A673 (cell line): ENCODE results near the gene TGFBR1. TPM values are rescaled to one million over a fixed set of nuclear protein-coding genes. Genes with fewer than 3 reads are reported as not detected.
"Not testable (repeated sequence)": the region's sequence is repeated elsewhere in the genome, so short reads cannot be mapped to it uniquely, and the experiment has no call there.

Source experiments
- BruUV-seq: library from RNA; stranded (reverse); fragments of 400-500 nt; replicated peaks from 2 replicates; lab custom pipeline; 2021; lab: Mats Ljungman, UMichigan
- CTCF ChIA-PET: fragments of 300-600 bp; sonication (Branson Sonifier 250); formaldehyde crosslinking; loops from one replicate; lab custom pipeline; 2022; ENCODE audit warnings: antibody characterized with exemption; lab: Charles Lee
- POLR2A ChIA-PET: fragments of 300-600 bp; sonication (Branson Sonifier 250); formaldehyde crosslinking; loops from one replicate; lab custom pipeline; 2022; ENCODE audit warnings: antibody characterized with exemption; ENCODE audit not compliant: low non-redundant PET; lab: Charles Lee
- DNase-seq: peaks from one replicate; pipeline ENCODE4 v3.0.0-alpha.2; 2015; ENCODE audit warnings: low spot score
- H3K27ac ChIP-seq: fragments of 200-600 bp; sonication (generic); 2 replicates; pipeline ENCODE4 v1.5.1; 2016; ENCODE audit warnings: mixed run types, low read depth, mild to moderate bottlenecking, mixed read lengths, antibody characterized with exemption, low read length; ENCODE audit not compliant: poor library complexity, severe bottlenecking
- H3K27me3 ChIP-seq: fragments of 200-600 bp; sonication (generic); replicated peaks from 2 replicates; pipeline ENCODE4 v1.6.1; 2017; ENCODE audit warnings: mixed run types, low read depth, mild to moderate bottlenecking, mixed read lengths, antibody characterized with exemption, low read length; ENCODE audit not compliant: insufficient read depth, poor library complexity
- H3K36me3 ChIP-seq: fragments of 200-600 bp; sonication (generic); 2 replicates; pipeline ENCODE4 v1.6.1; 2016; ENCODE audit warnings: mixed run types, mild to moderate bottlenecking, mixed read lengths, antibody characterized with exemption, low read length; ENCODE audit not compliant: insufficient read depth, poor library complexity, severe bottlenecking
- H3K4me1 ChIP-seq: fragments of 200-600 bp; sonication (generic); 2 replicates; pipeline ENCODE4 v1.6.1; 2017; ENCODE audit warnings: mixed run types, mild to moderate bottlenecking, mixed read lengths, antibody characterized with exemption, low read length; ENCODE audit not compliant: insufficient read depth, poor library complexity, severe bottlenecking
- H3K4me3 ChIP-seq: fragments of 200-600 bp; sonication (generic); 2 replicates; pipeline ENCODE4 v1.5.1; 2016; ENCODE audit warnings: low read depth, mixed run types, mild to moderate bottlenecking, mixed read lengths, low read length; ENCODE audit not compliant: poor library complexity, severe bottlenecking
- H3K9me3 ChIP-seq: fragments of 200-600 bp; sonication (generic); 2 replicates; pipeline ENCODE4 v1.6.1; 2016; ENCODE audit warnings: mixed run types, low read depth, mild to moderate bottlenecking, mixed read lengths, antibody characterized with exemption, low read length; ENCODE audit not compliant: poor library complexity, severe bottlenecking
- EZH2 ChIP-seq: fragments of 200-600 bp; sonication (generic); IDR thresholded peaks from 2 replicates; pipeline ENCODE4 v1.6.1; 2017; ENCODE audit warnings: borderline replicate concordance, low read depth, mild to moderate bottlenecking, mixed read lengths, antibody characterized with exemption, low read length; ENCODE audit not compliant: poor library complexity, severe bottlenecking
- intact Hi-C: fragments of 100-400 bp; cut with micrococcal nuclease; formaldehyde crosslinking; loops from one replicate; pipeline ENCODE4 v1.10.0; 2022; ENCODE audit not compliant: unreplicated experiment
- total RNA-seq: library from RNA; stranded (reverse); gene quantifications from 2 replicates; pipeline ENCODE4 v1.2.3, GENCODE V29; 2021
- TF ChIP-seq, protein P1 (sequence below): fragments of 300-800, 200-600 bp; sonication (generic); conservative IDR thresholded peaks from 2 replicates; pipeline ENCODE4 v1.5.1; 2017; ENCODE audit warnings: low read depth, mild to moderate bottlenecking, antibody characterized with exemption, low read length, moderate library complexity, mixed read lengths

The TGFBR1 gene
- total RNA-seq, 1 experiment from 2014 or later = 3.5 TPM

GRCh38 chr9:99095565-99095964 lies 9.3 kb upstream of the TGFBR1 start:
- Histone ChIP-seq H3K27ac (no peak overlapping the region), H3K4me1 (no peaks in the 10 kb centered on the region), H3K27me3 (peaks cover 28% of the 10 kb centered on the region), H3K36me3 (no peaks in the 10 kb centered on the region), H3K4me3 (no peak overlapping the region), H3K9me3 (no peaks in the 10 kb centered on the region)
- ChIA-PET POLR2A (no interaction called here), CTCF (no interaction called here)
- DNase-seq = no peak
- intact Hi-C loops = no loop called here
- no TSS peak for BruUV-seq
- TF ChIP-seq EZH2 = no peak
- TF ChIP-seq, protein P1, sequence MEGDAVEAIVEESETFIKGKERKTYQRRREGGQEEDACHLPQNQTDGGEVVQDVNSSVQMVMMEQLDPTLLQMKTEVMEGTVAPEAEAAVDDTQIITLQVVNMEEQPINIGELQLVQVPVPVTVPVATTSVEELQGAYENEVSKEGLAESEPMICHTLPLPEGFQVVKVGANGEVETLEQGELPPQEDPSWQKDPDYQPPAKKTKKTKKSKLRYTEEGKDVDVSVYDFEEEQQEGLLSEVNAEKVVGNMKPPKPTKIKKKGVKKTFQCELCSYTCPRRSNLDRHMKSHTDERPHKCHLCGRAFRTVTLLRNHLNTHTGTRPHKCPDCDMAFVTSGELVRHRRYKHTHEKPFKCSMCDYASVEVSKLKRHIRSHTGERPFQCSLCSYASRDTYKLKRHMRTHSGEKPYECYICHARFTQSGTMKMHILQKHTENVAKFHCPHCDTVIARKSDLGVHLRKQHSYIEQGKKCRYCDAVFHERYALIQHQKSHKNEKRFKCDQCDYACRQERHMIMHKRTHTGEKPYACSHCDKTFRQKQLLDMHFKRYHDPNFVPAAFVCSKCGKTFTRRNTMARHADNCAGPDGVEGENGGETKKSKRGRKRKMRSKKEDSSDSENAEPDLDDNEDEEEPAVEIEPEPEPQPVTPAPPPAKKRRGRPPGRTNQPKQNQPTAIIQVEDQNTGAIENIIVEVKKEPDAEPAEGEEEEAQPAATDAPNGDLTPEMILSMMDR = no peak

DNA sequence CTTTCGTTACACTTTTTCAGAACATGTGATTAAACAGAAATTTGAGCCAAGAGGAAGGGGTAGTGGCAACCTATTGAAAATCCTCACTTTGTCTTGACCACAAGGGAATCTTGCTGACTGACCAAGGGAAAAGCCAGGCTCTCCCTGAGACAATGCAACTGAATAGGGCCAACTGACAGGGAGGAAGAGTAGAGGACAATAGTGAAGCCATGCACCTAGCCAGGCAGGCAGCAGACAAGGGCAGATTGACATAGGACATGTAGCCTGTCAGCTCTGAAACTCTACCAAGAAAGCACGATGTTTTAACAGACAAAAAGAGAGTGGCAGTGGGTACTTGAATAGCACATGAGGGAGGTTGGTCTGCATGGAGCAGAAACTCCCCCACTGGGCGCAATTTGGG lies 8.5 kb upstream of the TGFBR1 start:
- no TSS peak for BruUV-seq
- CTCF ChIA-PET = no interaction called here
- H3K4me1 ChIP-seq = no peaks in the 10 kb centered on the region
- H3K9me3 ChIP-seq = no peaks in the 10 kb centered on the region
- DNase-seq = no peak
- no peak overlapping the region for H3K4me3 ChIP-seq
- intact Hi-C loops = no loop called here
- no peaks in the 10 kb centered on the region for H3K36me3 ChIP-seq
- no peak overlapping the region for H3K27ac ChIP-seq
- peaks cover 28% of the 10 kb centered on the region for H3K27me3 ChIP-seq
- POLR2A ChIA-PET = no interaction called here
- no peak for TF ChIP-seq EZH2
- TF ChIP-seq, protein P1 = no peak

DNA sequence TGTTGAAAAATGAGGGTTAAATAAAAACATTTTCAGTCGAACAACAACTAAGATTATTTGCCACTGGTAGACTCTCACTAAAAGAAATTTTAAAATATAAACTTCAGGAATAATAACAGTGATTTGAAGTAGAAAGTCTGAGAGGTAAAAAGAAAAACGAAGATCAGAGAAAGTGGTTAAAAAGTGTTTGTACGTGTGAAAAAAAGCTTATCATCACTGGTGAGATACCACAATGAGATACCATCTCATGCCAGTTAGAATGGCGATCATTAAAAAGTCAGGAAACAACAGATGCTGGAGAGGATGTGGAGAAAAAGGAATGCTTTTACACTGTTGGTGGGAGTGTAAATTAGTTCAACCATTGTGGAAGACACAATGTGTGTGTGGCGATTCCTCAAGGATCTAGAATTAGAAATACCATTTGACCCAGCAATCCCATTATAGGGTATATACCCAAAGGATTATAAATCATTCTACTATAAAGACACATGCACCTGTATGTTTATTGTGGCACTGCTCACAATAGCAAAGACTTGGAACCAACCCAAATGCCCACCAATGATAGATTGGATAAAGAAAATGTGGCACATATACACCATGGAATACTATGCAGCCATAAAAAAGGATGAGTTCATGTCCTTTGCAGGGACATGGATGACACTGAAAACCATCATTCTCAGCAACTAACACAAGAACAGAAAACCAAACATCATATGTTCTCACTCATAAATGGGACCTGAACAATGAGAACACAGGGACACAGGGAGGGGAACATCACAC lies 4.9 kb upstream of the TGFBR1 start:
- H3K4me1 ChIP-seq, H3K9me3 ChIP-seq, H3K27ac ChIP-seq, POLR2A ChIA-PET, intact Hi-C loops, H3K4me3 ChIP-seq, H3K36me3 ChIP-seq, CTCF ChIA-PET, DNase-seq, BruUV-seq: not testable (repeated sequence)
- H3K27me3 ChIP-seq = peaks cover 23% of the 10 kb centered on the region

DNA sequence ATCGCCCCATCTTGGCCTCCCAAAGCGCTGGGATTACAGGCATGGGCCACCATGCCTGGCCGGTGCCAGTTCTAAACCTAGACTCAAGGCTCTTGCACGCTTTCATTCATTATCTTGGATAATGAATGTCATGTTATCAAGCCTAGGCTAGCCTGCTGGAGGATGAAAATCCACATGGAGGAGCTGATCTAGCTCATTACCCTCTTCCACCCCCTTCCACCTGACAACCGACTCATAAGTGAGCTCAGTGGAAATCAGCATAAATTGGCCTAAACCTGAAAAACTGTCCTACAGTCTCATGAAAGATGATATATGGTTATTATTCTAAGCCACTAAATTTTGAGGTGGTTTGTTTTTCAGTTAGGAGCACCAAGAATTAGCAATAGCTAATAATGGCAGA lies 3.6 kb upstream of the TGFBR1 start:
- Histone ChIP-seq H3K27me3 (peaks cover 19% of the 10 kb centered on the region), H3K36me3 (no peaks in the 10 kb centered on the region), H3K4me3 (no peak overlapping the region), H3K27ac (no peak overlapping the region), H3K9me3 (no peaks in the 10 kb centered on the region), H3K4me1 (peaks cover 9% of the 10 kb centered on the region)
- TF ChIP-seq EZH2 = no peak
- TF ChIP-seq, protein P1 = no peak
- BruUV-seq = no TSS peak
- CTCF ChIA-PET = no interaction called here
- intact Hi-C loops = no loop called here
- POLR2A ChIA-PET = no interaction called here
- DNase-seq = no peak
